Hepatocyte (in vitro differentiated cells): Measurements from ENCODE around the gene NUP50.

ENCODE experiments used
- EZH2 ChIP-seq: fragments of 200-600 bp; sonication (generic); IDR thresholded peaks from 2 replicates; pipeline ENCODE4 v1.6.1; 2016; ENCODE audit warnings: antibody characterized with exemption, mild to moderate bottlenecking, borderline replicate concordance
- TF ChIP-seq, protein P1 (sequence below): fragments of 200-600 bp; sonication (generic); IDR thresholded peaks from 2 replicates; pipeline ENCODE4 v1.5.1; 2016; ENCODE audit warnings: antibody characterized with exemption, mild to moderate bottlenecking; ENCODE audit not compliant: poor library complexity

DNA sequence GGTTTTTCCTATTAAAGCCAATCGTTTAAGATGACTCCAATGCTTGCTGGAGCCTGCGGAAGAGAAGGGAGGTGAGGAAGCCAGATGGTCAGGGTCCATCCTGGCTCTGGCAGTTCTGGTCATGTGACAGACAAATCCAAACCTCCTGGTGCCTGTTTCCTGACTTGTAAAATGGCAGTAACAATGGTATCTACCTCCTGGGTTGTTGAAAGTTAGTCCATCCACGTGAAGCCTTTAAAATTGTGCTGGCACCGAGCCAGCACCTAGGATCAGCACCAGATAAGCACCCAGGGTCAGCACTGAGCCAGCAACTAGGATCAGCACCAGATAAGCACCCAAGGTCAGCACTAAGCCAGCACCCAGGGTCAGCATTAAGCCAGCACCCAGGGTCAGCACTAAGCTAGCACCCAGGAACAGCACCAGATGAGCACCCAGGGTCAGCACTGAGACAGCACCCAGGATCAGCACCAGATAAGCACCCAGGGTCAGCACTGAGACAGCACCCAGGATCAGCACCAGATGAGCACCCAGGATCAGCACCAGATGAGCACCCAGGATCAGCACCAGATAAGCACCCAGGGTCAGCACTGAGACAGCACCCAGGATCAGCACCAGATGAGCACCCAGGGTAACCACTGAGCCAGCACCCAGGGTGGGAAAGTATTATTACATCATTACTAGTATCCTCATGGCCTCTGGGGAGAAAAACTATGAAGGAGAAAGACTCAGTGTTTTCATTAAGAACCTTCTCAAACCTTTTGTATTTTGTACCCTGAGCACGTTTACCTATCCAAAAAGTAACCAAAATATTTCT is 59.8 kb downstream of the NUP50 start:
- TF ChIP-seq, protein P1, sequence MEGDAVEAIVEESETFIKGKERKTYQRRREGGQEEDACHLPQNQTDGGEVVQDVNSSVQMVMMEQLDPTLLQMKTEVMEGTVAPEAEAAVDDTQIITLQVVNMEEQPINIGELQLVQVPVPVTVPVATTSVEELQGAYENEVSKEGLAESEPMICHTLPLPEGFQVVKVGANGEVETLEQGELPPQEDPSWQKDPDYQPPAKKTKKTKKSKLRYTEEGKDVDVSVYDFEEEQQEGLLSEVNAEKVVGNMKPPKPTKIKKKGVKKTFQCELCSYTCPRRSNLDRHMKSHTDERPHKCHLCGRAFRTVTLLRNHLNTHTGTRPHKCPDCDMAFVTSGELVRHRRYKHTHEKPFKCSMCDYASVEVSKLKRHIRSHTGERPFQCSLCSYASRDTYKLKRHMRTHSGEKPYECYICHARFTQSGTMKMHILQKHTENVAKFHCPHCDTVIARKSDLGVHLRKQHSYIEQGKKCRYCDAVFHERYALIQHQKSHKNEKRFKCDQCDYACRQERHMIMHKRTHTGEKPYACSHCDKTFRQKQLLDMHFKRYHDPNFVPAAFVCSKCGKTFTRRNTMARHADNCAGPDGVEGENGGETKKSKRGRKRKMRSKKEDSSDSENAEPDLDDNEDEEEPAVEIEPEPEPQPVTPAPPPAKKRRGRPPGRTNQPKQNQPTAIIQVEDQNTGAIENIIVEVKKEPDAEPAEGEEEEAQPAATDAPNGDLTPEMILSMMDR, result no peak
- TF ChIP-seq EZH2, result no peak
